Progenitor cell of endocrine pancreas (in vitro differentiated cells): ENCODE data around the gene LRRTM4. TPM values are rescaled to one million over a fixed set of nuclear protein-coding genes. Genes with fewer than 3 reads are reported as not detected.

ENCODE experiments used
- DNase-seq: peaks from one replicate; pipeline ENCODE4 v3.0.0; 2021; ENCODE audit warnings: low spot score; ENCODE audit not compliant: unreplicated experiment
- H3K27ac Mint-ChIP-seq: 2 replicates; pipeline ENCODE4 v1.8.0; 2021; ENCODE audit warnings: mild to moderate bottlenecking, moderate library complexity, mixed read lengths
- H3K27me3 Mint-ChIP-seq: 2 replicates; pipeline ENCODE4 v1.8.0; 2021; ENCODE audit warnings: mixed read lengths
- H3K36me3 Mint-ChIP-seq: 2 replicates; pipeline ENCODE4 v1.8.0; 2022; ENCODE audit warnings: mixed read lengths; ENCODE audit not compliant: insufficient read depth
- H3K4me1 Mint-ChIP-seq: 2 replicates; pipeline ENCODE4 v1.8.0; 2021; ENCODE audit warnings: low read depth, mixed read lengths
- H3K4me3 Mint-ChIP-seq: 2 replicates; pipeline ENCODE4 v1.8.0; 2021; ENCODE audit warnings: low read depth, mild to moderate bottlenecking, moderate library complexity, mixed read lengths
- H3K9me3 Mint-ChIP-seq: 2 replicates; pipeline ENCODE4 v1.8.0; 2021; ENCODE audit warnings: low read depth, mixed read lengths
- total RNA-seq: library from RNA; stranded (reverse); gene quantifications from 2 replicates; pipeline ENCODE4 v1.2.1, GENCODE V29; 2021
- TF ChIP-seq, protein P1 (sequence below): fragments of 200-600 bp; sonication (generic); IDR thresholded peaks from one replicate; pipeline ENCODE4 v1.5.0; 2021; ENCODE audit warnings: antibody characterized with exemption, mild to moderate bottlenecking; ENCODE audit not compliant: unreplicated experiment

LRRTM4 gene
- total RNA-seq, 1 donor from 2014 or later: 2.3 TPM

DNA sequence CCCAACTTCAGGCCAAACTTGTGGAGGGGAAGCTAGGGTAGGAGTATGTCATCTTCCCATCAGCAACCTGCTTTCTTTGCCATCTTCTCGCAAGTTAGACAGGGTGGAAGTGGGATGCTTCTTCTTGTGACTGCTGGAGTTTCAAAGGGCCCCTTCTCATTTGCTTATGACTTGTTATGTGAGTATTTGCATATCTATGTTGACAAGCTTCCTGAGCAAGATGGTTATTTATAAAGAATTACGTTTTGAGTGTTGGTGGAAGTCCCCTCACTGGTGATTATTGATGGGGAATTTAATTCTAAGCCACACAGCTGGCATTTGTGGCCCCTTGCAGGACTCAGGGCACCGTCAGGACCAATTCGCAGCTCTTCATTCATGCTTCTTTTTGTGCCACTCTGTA is 791.0 kb downstream of the LRRTM4 start:
- TF ChIP-seq, protein P1, sequence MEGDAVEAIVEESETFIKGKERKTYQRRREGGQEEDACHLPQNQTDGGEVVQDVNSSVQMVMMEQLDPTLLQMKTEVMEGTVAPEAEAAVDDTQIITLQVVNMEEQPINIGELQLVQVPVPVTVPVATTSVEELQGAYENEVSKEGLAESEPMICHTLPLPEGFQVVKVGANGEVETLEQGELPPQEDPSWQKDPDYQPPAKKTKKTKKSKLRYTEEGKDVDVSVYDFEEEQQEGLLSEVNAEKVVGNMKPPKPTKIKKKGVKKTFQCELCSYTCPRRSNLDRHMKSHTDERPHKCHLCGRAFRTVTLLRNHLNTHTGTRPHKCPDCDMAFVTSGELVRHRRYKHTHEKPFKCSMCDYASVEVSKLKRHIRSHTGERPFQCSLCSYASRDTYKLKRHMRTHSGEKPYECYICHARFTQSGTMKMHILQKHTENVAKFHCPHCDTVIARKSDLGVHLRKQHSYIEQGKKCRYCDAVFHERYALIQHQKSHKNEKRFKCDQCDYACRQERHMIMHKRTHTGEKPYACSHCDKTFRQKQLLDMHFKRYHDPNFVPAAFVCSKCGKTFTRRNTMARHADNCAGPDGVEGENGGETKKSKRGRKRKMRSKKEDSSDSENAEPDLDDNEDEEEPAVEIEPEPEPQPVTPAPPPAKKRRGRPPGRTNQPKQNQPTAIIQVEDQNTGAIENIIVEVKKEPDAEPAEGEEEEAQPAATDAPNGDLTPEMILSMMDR: no peak
- Mint-ChIP-seq H3K27ac (no peak overlapping the region), H3K27me3 (no peaks in the 10 kb centered on the region), H3K9me3 (peaks cover 3% of the 10 kb centered on the region), H3K36me3 (no peaks in the 10 kb centered on the region), H3K4me3 (no peak overlapping the region), H3K4me1 (peaks cover 4% of the 10 kb centered on the region)
- DNase-seq: no peak

DNA sequence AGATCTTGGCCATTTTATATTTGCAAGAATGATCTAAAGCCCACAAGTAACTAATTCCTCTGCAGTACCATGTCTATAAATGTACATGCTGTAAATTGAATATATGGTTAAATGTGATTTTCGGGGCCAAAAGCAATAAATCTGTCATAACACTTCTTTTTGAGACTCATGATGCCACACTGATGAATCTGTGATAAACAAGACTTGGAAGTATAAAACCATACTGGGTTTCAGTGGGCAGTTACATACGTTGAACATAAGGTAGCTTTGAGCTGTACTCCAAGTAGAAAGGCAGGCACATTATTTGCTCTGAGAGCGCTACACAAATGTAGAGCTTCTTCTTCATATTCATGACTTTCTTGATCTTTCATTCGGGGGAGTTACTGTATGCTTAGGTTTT is 792.2 kb downstream of the LRRTM4 start:
- H3K36me3 Mint-ChIP-seq: no peaks in the 10 kb centered on the region
- H3K4me3 Mint-ChIP-seq: no peak overlapping the region
- H3K9me3 Mint-ChIP-seq: peaks cover 3% of the 10 kb centered on the region
- DNase-seq: no peak
- H3K27ac Mint-ChIP-seq: no peak overlapping the region
- peaks cover 4% of the 10 kb centered on the region for H3K4me1 Mint-ChIP-seq
- TF ChIP-seq, protein P1: no peak
- no peaks in the 10 kb centered on the region for H3K27me3 Mint-ChIP-seq

DNA sequence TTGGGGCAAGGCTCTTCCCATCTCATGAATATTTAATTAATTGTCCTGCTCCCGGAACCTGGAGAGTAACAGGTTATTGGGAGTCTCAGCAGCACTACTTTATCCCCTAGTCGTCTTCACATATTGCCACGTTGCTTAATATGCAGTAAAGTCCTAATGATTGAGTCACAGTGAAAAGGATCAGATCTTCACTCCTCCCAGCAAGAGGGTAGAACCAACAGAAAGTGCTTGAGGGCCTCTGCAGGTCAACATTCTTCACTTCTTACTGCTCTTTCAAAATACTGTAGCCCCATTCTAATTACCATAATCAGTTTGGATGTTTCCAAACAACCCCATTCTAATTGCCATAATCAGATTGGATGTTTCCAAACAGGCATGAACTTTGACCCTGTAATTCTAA is 801.0 kb downstream of the LRRTM4 start:
- DNase-seq: no peak
- Mint-ChIP-seq H3K27ac (no peak overlapping the region), H3K9me3 (no peaks in the 10 kb centered on the region), H3K36me3 (no peaks in the 10 kb centered on the region), H3K4me3 (no peak overlapping the region), H3K4me1 (no peaks in the 10 kb centered on the region), H3K27me3 (no peaks in the 10 kb centered on the region)
- TF ChIP-seq, protein P1: no peak

DNA sequence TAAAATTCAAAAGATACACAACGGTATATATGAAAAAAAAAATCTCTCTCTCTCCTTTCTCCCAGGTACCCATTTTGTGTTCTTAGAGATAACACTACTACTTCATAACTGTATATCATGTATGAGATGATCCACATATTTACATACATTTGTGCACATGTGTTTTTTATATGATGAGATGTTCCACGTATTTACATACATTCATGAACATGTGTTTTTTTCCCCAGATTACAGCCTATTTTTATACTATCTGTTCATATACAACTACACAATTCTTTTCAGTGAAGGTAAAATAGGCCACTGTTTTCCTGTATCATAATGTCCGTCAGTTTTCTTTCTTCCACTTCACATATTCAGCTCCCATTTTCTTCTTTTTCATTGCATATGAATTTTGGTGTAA is 808.9 kb downstream of the LRRTM4 start:
- no peaks in the 10 kb centered on the region for H3K36me3 Mint-ChIP-seq
- no peak for DNase-seq
- H3K27me3 Mint-ChIP-seq: no peaks in the 10 kb centered on the region
- no peaks in the 10 kb centered on the region for H3K4me1 Mint-ChIP-seq
- H3K9me3 Mint-ChIP-seq: peaks cover 2% of the 10 kb centered on the region
- H3K27ac Mint-ChIP-seq: no peak overlapping the region
- H3K4me3 Mint-ChIP-seq: no peak overlapping the region
- TF ChIP-seq, protein P1: no peak

DNA sequence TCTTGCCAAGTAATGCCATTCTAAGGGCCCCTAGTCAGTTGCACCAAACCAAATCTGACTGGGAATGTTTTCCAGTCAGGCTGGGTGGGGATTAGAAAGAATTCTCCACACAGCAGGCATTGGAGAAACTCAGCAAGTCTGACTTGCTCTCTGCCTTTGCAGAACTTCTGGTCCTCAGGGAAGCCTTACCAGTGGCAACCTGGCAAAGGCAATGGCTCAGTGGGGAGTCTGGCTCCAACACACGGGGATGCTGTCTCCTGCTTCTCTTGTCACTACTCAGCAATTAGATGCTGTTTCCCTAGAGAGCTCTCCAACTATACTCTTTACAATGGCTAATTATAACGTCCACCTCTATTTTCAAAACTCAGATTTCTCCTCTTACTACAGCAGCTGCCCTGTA is 810.7 kb downstream of the LRRTM4 start:
- Mint-ChIP-seq H3K27ac (no peak overlapping the region), H3K4me3 (no peak overlapping the region), H3K9me3 (peaks cover 2% of the 10 kb centered on the region), H3K4me1 (no peaks in the 10 kb centered on the region), H3K27me3 (no peaks in the 10 kb centered on the region), H3K36me3 (no peaks in the 10 kb centered on the region)
- DNase-seq: no peak
- TF ChIP-seq, protein P1: no peak
